SK-N-MC (cell line): Measurements from ENCODE around the gene APH1B.

Source experiments
- EZH2 ChIP-seq: fragments of 200-600 bp; sonication (generic); IDR thresholded peaks from one replicate; pipeline ENCODE4 v1.6.1; 2017; ENCODE audit warnings: antibody characterized with exemption
- FOXP2 ChIP-seq: optimal IDR thresholded peaks from 2 replicates; pipeline ENCODE3; 2011; ENCODE audit warnings: mild to moderate bottlenecking, moderate library complexity; ENCODE audit not compliant: insufficient read depth; ENCODE audit errors: extremely low read length, control extremely low read depth
- POLR2AphosphoS5 ChIP-seq: IDR thresholded peaks from 2 replicates; pipeline ENCODE4 v1.6.1; 2012; ENCODE audit warnings: mild to moderate bottlenecking, low read depth, low read length, borderline replicate concordance

DNA sequence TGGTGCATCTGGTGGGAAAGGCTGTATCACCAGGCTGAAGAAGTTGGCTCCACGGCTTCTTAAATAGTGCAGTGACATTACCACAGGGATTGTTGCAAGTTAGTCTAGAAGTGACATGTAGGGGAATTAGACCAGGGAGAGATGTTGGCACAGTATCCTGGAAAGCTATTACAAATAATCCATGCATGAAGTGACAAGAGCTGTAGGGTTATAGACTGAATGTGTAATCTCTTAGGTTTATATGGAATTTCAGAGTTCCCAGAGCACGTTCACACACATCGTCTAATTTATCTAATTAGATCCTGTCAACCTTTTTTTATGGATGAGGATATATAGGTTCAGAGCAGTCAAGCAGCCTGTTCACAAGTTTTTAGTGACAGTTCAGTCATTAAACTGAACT is 37.3 kb upstream of the APH1B start:
- no peak for TF ChIP-seq POLR2AphosphoS5
- TF ChIP-seq EZH2 = no peak
- TF ChIP-seq FOXP2 = no peak
